GM19395 (cell line): ENCODE results near the gene COX4I2.
"Not testable (repeated sequence)": the region's sequence is repeated elsewhere in the genome, so short reads cannot be mapped to it uniquely, and the experiment has no call there.

Experiments used
- ATAC-seq: cut with Tn5 transposase; IDR thresholded peaks from one replicate; pipeline ENCODE4 v1.9.1; 2021; ENCODE audit warnings: mild to moderate bottlenecking, moderate library complexity; ENCODE audit not compliant: unreplicated experiment

COX4I2 gene

DNA sequence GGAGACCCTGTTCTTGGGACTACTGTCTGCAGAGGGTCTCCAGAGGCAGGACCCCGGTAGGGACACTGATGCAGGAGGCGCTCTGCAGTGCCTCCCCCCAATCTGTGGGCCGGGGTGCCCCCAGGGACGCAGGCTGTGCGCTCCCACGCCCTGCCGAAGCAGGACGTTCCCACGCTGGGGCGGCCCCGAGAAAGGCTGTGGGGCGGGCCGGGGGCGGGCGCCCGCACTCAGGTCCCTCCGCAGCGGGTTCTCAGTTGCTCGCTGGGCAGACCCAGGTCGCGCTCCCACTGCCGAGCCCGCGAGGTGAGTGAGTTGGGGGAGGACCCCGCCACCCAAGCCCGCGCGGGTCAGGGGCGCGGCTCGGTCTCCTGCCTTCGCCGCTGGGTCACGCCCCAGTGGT lies at the start of gene COX4I2:
TSS of gene COX4I2 (plus strand) at position 253 of the 400 bp plus-strand sequence. CDS start 1,106 bp downstream, outside the sequence.
- ATAC-seq = no peak

DNA sequence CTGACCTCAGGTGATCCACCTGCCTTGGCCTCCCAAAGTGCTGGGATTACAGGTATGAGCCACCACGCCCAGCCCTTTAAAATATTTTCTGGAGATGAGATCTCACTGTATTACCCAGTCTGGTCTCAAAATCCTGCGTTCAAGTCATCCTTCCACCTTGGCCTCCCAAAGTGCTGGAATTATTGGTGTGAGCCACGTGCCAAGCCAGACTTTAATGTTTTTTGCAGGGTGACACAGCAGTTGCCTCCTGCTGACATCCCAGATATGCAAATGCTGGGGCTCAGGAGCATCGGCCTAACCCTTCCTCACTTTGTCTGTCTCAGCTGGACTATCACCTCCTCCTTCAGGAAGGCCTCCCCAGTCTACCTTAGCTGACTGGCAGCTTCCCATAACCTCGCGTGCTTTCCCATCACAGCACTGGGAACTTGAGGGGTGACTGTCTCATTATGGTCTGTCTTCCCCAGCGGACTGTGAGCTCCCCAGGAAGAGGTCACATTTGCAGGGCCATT lies 46.9 kb upstream of the COX4I2 start:
- ATAC-seq = no peak

DNA sequence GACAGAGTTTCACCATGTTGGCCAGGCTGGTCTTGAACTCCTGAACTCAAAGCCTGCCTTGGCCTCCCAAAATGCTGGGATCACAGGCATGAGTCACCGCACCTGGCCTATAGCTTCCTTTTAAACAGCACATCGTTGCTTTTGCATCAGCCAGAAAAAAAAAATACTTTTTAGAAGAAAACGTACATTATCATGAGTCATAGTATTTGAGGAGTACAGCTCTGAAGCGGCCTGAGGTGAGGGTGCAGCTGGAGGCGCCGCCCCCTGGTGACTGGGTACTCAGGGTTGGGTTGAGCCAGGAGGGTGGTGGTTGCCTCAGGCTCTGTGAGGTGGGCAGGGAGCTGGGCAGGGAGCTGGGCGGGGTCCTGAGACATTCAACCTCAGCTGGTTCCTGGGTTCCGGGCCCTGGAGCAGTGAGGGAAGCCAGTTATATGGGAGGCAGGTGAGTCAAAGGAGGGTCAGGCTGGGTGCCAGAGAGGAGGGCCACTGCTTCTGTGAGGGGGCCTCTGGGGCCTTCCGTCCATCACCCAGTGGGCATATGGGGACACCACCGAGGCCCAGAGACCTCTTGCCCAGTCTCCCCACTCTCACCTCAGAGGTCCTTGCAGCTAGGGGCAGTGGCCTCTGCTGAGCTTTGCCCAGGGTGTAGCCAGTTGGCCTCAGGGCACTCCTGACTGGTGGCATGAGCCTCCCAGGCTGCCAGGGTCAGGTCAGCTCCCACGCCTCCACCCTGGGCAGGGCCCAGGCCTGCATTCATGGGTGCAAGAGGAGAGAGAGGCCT lies 44.3 kb upstream of the COX4I2 start:
- ATAC-seq = no peak

DNA sequence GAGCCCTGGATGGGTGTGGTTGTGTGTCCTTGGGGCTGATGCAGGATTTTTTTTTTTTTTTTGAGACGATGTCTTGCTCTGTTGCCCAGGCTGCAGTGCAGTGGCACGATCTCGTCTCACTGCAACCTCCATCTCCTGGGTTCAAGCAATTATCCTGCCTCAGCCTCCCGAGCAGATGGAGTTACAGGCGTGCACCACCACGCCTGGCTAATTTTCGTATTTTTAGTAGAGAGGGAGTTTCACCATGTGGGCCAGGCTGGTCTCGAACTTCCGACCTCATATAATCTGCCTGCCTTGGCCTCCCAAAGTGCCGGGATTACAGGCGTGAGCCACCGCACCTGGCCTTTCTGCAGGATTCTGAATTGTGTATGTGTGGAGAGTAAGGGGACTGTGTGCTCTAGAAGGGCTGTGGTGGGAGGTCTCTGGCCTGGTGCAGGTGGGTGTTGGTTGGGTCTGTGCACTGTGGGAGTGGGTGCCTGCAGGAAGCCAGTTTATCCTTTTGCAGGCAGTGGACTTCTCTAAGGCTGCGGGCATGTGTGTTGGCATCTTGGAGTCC lies 43.6 kb upstream of the COX4I2 start:
- ATAC-seq = no peak

DNA sequence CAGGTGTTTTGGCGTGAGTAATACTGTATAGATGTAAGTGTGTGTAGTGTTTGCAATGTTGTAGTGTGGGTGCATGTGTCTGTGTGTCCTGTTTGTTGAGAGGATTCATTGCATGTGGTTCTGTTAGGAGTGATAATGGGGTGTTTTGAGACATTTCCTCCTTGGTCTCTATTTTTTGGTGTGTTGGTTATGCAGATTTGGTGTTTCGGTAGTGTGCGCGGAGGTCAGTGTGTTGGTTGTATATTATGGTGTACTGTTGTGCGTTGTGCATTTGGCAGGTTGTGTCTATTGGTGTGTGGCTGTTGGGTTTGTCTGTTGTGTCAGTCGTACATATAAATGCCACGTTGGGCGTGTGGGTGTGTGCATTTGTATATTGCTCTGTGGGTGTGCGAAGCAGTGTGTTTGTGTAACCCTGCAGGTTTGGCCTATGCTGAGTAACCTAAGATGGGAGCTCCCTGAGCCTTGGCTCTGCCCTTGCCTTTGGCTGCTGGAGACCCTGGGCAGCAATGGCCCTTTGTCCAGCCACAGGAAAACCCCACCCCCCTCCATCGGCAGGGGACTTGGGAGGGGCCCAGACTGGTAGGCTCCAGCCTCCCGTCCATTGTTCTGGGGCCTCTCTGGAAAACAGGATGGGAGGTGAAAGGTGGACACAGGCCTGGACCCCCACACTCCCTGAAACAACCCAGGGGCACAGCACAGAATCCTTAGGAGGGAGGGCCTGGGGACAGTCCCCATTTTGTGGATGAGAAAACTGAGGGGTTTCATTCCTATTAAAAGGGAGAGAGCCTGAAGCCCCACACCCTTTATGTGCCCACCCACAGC lies 42.9 kb upstream of the COX4I2 start:
- no peak for ATAC-seq

DNA sequence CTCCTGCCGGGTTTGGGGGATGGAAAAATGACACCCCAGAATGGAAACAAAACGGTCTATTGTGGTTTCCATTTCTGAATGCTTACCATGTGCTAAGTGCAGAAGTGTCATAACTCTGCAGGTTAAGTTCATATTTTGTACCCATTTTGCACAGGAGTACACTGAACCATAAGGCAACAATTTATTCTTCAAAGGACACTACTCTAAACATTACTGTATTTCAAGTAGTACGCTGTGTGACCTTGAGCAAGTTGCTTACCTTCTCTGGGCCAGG lies 42.4 kb upstream of the COX4I2 start:
- no peak for ATAC-seq

DNA sequence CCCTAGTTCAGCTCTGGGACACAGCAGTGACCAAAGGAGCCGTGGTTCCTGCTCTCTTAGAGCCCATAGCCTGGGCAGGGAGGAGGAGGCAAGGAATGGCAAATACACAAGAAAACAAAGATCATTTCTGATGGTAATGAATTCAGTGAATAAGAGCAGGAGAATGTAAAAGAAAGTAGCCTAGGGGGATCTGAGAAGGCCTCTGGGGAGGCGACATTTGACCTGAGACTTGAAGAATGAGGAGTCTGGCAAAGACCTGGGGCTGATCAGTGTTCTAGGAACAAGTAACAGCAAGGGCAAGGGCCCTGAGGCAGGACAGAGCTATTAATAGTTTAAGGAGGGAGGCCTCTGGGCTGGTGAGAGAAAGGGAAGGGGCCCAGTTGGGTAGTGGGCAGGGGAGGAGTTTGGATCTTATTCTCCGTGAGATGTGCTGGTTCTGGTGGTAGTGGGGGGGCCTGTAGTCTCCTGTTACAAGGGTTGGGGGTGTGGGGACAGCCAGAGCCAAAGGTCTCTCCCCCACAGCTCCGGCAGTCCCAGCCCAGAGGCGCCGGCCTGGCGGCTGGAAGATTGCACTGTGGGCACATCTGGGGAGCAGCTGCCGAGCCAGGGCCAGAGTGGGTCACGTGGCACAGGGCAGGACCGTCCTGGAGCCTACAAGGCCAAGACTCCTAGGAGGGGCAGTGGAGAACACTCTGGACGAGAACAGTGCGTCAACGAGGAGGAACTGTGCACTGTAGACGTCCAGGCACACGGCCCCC lies 41.9 kb upstream of the COX4I2 start:
- ATAC-seq = no peak

DNA sequence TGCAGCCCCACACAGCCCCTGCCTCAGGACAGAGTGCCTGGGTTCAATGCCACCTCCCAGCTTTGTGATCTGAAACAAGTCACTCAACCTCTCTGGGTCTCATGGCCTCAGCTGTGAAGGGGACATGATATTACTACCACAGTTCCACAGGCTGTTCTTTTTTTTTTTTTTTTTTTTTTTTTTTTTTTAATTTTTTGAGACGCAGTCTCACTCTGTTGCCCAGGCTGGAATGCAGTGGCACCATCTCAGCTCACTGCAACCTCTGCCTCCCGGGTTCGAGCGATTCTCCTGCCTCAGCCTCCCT lies 41.3 kb upstream of the COX4I2 start:
- not testable (repeated sequence) for ATAC-seq

DNA sequence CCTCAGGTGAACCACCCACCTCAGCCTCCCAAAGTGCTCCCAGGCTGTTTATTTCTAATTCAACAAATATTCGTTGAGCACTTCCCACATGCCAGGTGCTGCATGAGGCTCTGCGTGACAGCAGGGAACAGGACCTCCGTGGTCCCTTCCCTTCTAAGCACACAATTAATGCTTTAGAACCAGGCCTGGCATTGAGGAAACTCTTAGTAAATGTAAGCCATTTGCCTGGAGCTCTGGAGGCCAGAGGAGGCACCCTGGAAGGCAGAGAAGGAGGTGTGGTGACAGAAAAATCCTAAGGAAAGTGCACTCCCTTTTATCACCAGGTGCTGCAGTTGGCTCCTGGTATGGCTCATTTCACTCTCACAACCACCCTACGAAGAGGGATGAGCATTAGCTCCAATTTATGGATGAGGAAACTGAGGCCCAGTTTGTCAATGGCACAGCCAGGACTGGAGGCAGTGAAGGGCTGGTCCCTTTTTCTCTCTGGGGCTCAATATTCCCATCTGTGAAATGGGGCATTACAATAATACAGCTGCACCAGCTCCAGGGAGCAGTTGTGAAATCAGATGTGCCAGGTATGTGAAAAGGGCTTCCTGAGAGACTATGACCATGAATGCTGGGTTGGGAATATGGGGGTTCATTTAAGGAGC lies 40.8 kb upstream of the COX4I2 start:
- ATAC-seq = no peak

DNA sequence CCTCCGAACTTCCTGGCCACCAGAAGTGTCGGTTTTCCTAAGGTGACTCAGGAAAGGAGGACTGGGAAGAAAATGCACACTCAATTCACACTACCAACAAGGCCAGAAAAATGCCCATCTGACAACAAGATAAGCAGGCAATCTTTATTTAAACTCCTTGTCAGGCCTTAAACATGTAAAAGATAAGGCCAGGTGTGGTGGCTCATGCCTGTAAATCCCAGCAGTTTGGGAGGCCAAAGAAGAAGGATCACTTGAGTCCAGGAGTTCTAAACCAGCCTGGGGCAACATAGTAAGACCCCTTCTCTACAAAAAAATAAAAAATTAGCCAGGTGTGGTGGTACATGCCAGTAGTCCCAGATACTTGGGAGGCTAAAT lies 40.2 kb upstream of the COX4I2 start:
- no peak for ATAC-seq

DNA sequence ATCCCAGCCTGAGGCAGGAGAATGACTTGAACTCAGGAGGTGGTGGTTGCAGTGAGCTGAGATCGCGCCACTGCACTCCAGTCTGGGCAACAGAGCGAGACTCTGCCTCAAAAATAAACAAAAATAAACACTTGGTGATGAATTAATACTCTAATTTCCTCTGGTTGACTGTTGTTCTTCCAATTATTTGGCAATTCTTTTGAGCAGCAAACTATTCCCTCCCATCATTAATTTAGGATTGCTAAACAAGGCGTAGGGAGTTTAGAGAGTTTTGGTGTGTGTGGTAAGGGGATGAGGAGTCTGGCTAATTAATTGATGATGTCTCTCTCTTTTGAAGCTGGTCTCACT lies 35.3 kb upstream of the COX4I2 start:
- no peak for ATAC-seq

DNA sequence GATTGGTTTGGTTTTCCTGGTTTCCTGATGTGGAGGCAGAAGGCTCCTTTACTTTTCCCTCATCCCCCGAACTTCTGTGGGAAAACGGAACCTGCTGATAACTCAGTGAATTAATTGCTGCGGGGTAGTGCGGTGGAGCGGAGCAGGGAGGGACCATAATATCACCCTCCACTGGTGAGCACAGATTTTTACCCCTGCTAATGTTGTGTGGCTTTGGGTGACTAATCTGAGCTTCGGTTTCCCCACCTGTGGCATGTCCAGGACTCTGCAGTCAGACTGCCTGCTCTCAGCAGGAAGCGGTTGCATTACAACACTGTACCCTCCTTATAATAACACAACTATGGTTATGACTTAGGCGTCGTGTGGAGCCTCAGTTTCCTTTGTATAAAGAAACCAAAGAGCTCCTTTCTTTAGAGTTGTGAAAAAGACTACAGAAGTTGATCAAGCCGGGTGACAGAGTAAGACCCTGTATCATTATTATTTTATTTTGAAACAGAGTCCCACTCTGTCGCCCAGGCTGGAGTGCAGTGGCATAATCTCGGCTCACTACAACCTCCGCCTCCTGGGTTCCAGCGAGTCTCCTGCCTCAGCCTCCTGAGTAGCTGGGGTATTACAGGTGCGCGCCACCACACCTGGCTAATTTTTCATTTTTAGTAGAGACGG lies 34.8 kb upstream of the COX4I2 start:
- no peak for ATAC-seq

DNA sequence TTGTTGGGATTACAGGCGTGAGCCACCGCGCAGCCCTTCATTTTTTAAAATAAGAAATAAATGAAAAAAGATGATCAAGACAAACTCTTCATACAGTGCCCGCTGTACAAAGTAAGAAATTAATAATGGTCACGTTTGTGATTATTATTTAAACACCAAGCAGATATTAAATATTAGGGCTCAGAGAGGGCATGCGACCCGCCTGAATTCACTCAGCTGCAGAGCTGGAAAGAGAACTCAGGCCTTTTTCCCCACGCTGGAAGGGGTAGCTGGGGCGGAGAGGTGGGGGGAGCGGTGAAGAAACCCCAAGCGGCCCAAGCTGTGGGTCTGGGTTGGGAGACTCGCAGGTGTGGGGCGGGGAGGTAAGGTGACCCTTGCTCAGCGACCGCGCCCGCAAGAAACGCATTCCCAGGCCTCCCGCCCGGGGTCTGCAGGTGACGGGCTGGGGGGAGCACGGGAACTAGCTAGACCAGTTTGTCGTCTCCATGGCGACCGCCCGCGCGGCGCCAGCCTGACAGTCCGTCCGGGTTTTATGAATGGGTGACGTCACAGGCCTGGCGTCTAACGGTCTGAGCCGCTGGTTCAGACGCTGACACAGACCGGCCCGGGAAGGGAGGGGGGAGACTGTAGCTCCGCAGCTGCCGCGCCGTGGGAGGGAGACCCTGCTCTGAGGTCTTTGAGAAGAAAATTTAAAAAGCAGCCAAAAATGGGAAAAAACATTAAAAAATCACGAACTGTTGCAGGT lies 33.7 kb upstream of the COX4I2 start:
- ATAC-seq = peak; percentile 60

DNA sequence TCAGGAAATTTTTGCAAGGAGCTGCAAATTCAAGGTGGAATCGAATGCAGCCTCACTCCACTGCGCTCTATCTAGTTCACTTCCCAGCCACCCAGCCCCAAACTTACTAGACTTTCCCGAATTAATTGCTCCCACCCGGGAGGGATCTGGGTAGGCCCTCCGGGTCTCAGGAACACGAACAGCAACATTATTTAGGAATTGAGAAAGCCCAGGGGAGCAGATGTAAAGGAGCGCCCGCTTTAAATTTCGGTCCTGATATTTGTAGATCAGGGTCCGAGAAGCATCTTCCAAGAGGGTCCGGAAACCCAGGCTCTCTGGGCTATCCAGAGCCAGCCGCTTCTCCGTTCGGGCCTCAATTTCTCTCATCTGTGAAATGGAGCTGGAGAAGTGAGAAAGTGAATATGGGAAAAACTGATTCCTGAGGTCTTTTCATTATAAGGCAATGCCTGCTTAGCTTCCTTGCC lies 33.1 kb upstream of the COX4I2 start:
- ATAC-seq = peak; percentile 7

DNA sequence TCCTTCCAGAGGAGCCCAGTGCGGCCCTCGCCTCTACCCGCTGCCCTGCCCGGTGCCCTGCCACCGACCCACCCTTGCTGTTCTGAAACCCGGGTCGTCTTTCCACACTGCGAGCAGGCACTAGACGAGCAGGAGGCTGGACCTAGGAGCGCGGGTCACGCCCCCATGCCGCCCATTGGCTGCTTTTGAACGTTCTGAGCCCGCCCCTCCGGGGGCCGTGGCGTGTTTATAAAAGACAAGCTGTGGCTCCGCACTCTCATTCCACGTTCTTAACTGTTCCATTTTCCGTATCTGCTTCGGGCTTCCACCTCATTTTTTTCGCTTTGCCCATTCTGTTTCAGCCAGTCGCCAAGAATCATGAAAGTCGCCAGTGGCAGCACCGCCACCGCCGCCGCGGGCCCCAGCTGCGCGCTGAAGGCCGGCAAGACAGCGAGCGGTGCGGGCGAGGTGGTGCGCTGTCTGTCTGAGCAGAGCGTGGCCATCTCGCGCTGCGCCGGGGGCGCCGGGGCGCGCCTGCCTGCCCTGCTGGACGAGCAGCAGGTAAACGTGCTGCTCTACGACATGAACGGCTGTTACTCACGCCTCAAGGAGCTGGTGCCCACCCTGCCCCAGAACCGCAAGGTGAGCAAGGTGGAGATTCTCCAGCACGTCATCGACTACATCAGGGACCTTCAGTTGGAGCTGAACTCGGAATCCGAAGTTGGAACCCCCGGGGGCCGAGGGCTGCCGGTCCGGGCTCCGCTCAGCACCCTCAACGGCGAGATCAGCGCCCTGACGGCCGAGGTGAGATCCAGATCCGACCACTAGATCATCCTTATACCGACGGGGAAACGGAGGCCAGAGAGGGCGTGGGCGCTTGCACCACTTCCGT lies 32.4 kb upstream of the COX4I2 start, which contains the start of gene ID1:
TSS of gene ID1 (plus strand) at position 259 of the 871 bp plus-strand sequence. CDS start at position 358, 99 bp downstream.
- ATAC-seq = peak; percentile 88

DNA sequence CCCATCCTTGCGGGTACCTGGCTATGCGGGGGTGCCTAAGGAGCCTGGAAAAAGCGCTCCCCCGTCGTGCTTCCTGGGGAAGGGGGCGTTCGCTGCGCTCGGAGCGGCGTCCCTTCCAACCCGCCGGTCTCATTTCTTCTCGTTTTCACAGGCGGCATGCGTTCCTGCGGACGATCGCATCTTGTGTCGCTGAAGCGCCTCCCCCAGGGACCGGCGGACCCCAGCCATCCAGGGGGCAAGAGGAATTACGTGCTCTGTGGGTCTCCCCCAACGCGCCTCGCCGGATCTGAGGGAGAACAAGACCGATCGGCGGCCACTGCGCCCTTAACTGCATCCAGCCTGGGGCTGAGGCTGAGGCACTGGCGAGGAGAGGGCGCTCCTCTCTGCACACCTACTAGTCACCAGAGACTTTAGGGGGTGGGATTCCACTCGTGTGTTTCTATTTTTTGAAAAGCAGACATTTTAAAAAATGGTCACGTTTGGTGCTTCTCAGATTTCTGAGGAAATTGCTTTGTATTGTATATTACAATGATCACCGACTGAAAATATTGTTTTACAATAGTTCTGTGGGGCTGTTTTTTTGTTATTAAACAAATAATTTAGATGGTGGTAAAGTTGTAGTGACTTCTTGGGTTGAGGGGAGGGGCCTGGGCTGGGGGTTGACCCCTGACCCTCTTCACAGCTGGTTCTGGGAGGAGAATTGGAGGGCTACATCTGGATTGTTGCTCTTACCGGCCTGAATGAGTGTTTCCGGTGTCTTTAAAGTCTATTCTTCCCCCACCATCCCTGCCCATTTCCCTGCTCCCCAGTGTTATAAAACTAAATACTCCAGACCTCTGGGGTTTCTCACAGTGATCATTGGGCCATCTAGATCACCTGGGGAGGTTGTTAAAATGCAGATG lies 31.6 kb upstream of the COX4I2 start:
- no peak for ATAC-seq

DNA sequence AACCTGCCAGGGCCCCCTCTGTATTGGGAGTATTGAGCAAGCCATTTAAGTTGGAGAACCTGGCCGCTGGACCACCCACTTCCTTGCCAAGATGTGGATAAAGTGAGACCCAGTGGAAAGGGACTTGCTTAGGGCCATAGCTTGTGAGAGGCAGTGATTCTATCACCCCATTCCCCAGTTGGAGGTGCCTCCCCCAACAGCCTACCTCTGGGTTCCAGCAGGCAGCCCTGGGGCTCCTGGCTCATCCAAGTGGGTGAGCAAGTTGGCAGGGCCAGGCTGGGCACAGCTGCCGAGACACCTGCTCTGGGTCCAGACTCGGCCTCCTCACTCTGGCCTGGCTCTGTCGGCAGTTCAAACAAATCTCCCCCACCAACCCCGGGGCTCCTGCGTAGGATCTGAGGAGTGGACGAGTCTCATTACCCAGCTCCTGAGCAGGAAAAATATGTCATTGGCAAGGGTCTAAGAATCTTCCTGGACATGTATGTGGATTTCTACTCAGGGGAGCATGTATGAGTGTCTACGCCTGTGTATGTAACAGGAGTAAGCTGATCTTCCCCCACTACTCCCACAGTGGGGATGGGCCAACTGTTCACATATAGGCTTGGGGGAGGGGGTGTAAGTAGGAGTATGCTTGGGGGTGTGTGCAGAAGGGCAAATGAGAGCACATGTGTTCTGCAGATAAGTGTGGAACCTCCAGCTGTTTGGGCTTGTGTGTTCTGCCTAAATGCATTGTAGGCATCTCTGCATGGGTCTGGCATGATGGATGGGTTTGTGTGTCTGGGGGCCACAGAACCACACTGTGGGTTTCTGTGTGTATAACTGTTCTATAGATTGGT lies 30.7 kb upstream of the COX4I2 start:
- no peak for ATAC-seq
